GM19438 (cell line): ENCODE results near the gene DNAH10.
"Not testable (repeated sequence)": the region's sequence is repeated elsewhere in the genome, so short reads cannot be mapped to it uniquely, and the experiment has no call there.

Source experiments
- ATAC-seq: cut with Tn5 transposase; IDR thresholded peaks from one replicate; pipeline ENCODE4 v1.9.1; 2021; ENCODE audit warnings: low read depth; ENCODE audit not compliant: unreplicated experiment

The DNAH10 gene

GRCh38 chr12:123748161-123748560 is 13.9 kb upstream of the DNAH10 start:
- ATAC-seq: no peak

GRCh38 chr12:123748661-123749060 is 13.4 kb upstream of the DNAH10 start:
- ATAC-seq: no peak

- no peak for ATAC-seq
Measured at GRCh38 chr12:123749355-123749754, 12.7 kb upstream of the DNAH10 start.

GRCh38 chr12:123750159-123750656 is 11.9 kb upstream of the DNAH10 start:
- ATAC-seq: no peak

- no peak for ATAC-seq
Measured at GRCh38 chr12:123752046-123752445, 10.1 kb upstream of the DNAH10 start.

GRCh38 chr12:123754041-123754772 is 7.9 kb upstream of the DNAH10 start:
- no peak for ATAC-seq

GRCh38 chr12:123757561-123757960 is 4.5 kb upstream of the DNAH10 start:
- ATAC-seq: no peak

GRCh38 chr12:123760267-123760938 is 1.7 kb upstream of the DNAH10 start:
- no peak for ATAC-seq

GRCh38 chr12:123762715-123763052 is 583 bp downstream of the DNAH10 start:
- ATAC-seq: no peak

GRCh38 chr12:123763093-123763492 is 992 bp downstream of the DNAH10 start:
- no peak for ATAC-seq

- no peak for ATAC-seq
Measured at GRCh38 chr12:123764109-123764508, 2.0 kb downstream of the DNAH10 start.

GRCh38 chr12:123765504-123766035 is 3.5 kb downstream of the DNAH10 start:
- no peak for ATAC-seq

GRCh38 chr12:123767613-123768012 is 5.5 kb downstream of the DNAH10 start:
- ATAC-seq: peak; percentile 82

GRCh38 chr12:123771261-123771660 is 9.2 kb downstream of the DNAH10 start:
- no peak for ATAC-seq

- no peak for ATAC-seq
Measured at GRCh38 chr12:123772074-123772473, 10.0 kb downstream of the DNAH10 start.

GRCh38 chr12:123773375-123773774 is 11.3 kb downstream of the DNAH10 start:
- ATAC-seq: no peak

- ATAC-seq: no peak
Measured at GRCh38 chr12:123779551-123779950, 17.4 kb downstream of the DNAH10 start.

GRCh38 chr12:123782997-123783792 is 21.1 kb downstream of the DNAH10 start:
- ATAC-seq: no peak

GRCh38 chr12:123787466-123787865 is 25.4 kb downstream of the DNAH10 start:
- ATAC-seq: no peak

- no peak for ATAC-seq
Measured at GRCh38 chr12:123788541-123788940, 26.4 kb downstream of the DNAH10 start.

GRCh38 chr12:123789422-123789821 is 27.3 kb downstream of the DNAH10 start:
- ATAC-seq: not testable (repeated sequence)
